Osteocyte (in vitro differentiated cells): ENCODE results near the gene DCLRE1C. TPM values are rescaled to one million over a fixed set of nuclear protein-coding genes. Genes with fewer than 3 reads are reported as not detected.

Experiments used
- DNase-seq: peaks from one replicate; pipeline ENCODE4 v3.0.0; 2021; ENCODE audit warnings: mixed read lengths; ENCODE audit not compliant: unreplicated experiment; ENCODE audit errors: extremely low spot score
- H3K27ac Mint-ChIP-seq: one replicate; pipeline ENCODE4 v1.8.0; 2021; ENCODE audit warnings: mild to moderate bottlenecking, mixed read lengths; ENCODE audit not compliant: unreplicated experiment
- H3K27me3 Mint-ChIP-seq: one replicate; pipeline ENCODE4 v1.8.0; 2021; ENCODE audit warnings: mixed read lengths; ENCODE audit not compliant: unreplicated experiment
- H3K36me3 Mint-ChIP-seq: one replicate; pipeline ENCODE4 v1.8.0; 2021; ENCODE audit warnings: mixed read lengths; ENCODE audit not compliant: unreplicated experiment
- H3K4me1 Mint-ChIP-seq: one replicate; pipeline ENCODE4 v1.8.0; 2021; ENCODE audit warnings: mixed read lengths; ENCODE audit not compliant: unreplicated experiment
- H3K4me3 Mint-ChIP-seq: one replicate; pipeline ENCODE4 v1.8.0; 2021; ENCODE audit warnings: mild to moderate bottlenecking, moderate library complexity, mixed read lengths; ENCODE audit not compliant: unreplicated experiment
- H3K9me3 Mint-ChIP-seq: one replicate; pipeline ENCODE4 v1.8.0; 2021; ENCODE audit warnings: mixed read lengths; ENCODE audit not compliant: unreplicated experiment
- total RNA-seq: library from RNA; stranded (reverse); gene quantifications from 2 replicates; pipeline ENCODE4 v1.2.1, GENCODE V29; 2021
- TF ChIP-seq, protein P1 (sequence below): fragments of 200-600 bp; sonication (generic); IDR thresholded peaks from 2 replicates; pipeline ENCODE4 v1.5.0; 2021; ENCODE audit warnings: antibody characterized with exemption, mild to moderate bottlenecking, moderate library complexity

Gene DCLRE1C
- total RNA-seq, 1 donor from 2014 or later, result 9.3 TPM

DNA sequence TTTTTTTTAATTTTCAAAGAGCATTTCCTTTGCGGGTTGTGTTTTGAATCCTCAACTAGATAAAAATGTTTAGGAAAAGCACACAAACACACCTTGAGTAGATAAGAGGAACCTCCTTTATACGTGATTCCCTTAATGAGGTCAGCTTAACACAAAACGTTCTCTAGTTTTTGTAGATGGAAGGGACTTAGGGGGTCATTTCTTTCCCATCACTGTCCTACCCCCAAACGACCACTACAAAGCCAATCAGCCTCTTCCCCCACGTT lies 74.0 kb downstream of the DCLRE1C start:
- no peaks in the 10 kb centered on the region for H3K9me3 Mint-ChIP-seq
- H3K36me3 Mint-ChIP-seq, result no peaks in the 10 kb centered on the region
- peak overlapping the region; percentile 64 for H3K27ac Mint-ChIP-seq
- DNase-seq, result no peak
- TF ChIP-seq, protein P1, sequence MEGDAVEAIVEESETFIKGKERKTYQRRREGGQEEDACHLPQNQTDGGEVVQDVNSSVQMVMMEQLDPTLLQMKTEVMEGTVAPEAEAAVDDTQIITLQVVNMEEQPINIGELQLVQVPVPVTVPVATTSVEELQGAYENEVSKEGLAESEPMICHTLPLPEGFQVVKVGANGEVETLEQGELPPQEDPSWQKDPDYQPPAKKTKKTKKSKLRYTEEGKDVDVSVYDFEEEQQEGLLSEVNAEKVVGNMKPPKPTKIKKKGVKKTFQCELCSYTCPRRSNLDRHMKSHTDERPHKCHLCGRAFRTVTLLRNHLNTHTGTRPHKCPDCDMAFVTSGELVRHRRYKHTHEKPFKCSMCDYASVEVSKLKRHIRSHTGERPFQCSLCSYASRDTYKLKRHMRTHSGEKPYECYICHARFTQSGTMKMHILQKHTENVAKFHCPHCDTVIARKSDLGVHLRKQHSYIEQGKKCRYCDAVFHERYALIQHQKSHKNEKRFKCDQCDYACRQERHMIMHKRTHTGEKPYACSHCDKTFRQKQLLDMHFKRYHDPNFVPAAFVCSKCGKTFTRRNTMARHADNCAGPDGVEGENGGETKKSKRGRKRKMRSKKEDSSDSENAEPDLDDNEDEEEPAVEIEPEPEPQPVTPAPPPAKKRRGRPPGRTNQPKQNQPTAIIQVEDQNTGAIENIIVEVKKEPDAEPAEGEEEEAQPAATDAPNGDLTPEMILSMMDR, result no peak
- peak overlapping the region; percentile 89 for H3K4me3 Mint-ChIP-seq
- peaks cover 25% of the 10 kb centered on the region for H3K4me1 Mint-ChIP-seq
- H3K27me3 Mint-ChIP-seq, result no peaks in the 10 kb centered on the region

GRCh38 chr10:14879124-14879927 lies 74.6 kb downstream of the DCLRE1C start:
- Mint-ChIP-seq H3K4me1 (peaks cover 25% of the 10 kb centered on the region), H3K4me3 (peak overlapping the region; percentile 89), H3K27ac (peak overlapping the region; percentile 64), H3K9me3 (no peaks in the 10 kb centered on the region), H3K27me3 (no peaks in the 10 kb centered on the region), H3K36me3 (no peaks in the 10 kb centered on the region)
- TF ChIP-seq, protein P1, result no peak
- DNase-seq, result peak; percentile 87

GRCh38 chr10:14878266-14879123 lies 75.4 kb downstream of the DCLRE1C start, which contains the start of gene SUV39H2:
SUV39H2 (plus strand) TSS chr10:14878866; CDS start chr10:14878889, 23 bp downstream.
- peak within 1 kb of the TSS; percentile 96 for H3K27ac Mint-ChIP-seq
- DNase-seq, result peak; percentile 99
- no peaks in the 10 kb centered on the region for H3K36me3 Mint-ChIP-seq
- TF ChIP-seq, protein P1, result peak; percentile 13
- peak within 1 kb of the TSS; percentile 95 for H3K4me3 Mint-ChIP-seq
- no peaks in the 10 kb centered on the region for H3K9me3 Mint-ChIP-seq
- no peaks in the 10 kb centered on the region for H3K27me3 Mint-ChIP-seq
- H3K4me1 Mint-ChIP-seq, result peaks cover 25% of the 10 kb centered on the region

GRCh38 chr10:14876764-14877163 lies 77.1 kb downstream of the DCLRE1C start:
- no peaks in the 10 kb centered on the region for H3K27me3 Mint-ChIP-seq
- peaks cover 25% of the 10 kb centered on the region for H3K4me1 Mint-ChIP-seq
- TF ChIP-seq, protein P1, result no peak
- H3K27ac Mint-ChIP-seq, result peak overlapping the region; percentile 96
- peak overlapping the region; percentile 95 for H3K4me3 Mint-ChIP-seq
- no peak for DNase-seq
- H3K36me3 Mint-ChIP-seq, result no peaks in the 10 kb centered on the region
- H3K9me3 Mint-ChIP-seq, result no peaks in the 10 kb centered on the region

GRCh38 chr10:14875941-14876340 lies 78.0 kb downstream of the DCLRE1C start:
- Mint-ChIP-seq H3K27me3 (no peaks in the 10 kb centered on the region), H3K36me3 (peaks cover 4% of the 10 kb centered on the region), H3K4me1 (peaks cover 25% of the 10 kb centered on the region), H3K27ac (no peak overlapping the region), H3K4me3 (no peak overlapping the region), H3K9me3 (no peaks in the 10 kb centered on the region)
- DNase-seq, result no peak
- TF ChIP-seq, protein P1, result no peak
